Activated CD8-positive, alpha-beta memory T cell treated with anti-CD3 and anti-CD28 coated beads, Interleukin-2, amount 10 ng/mL, durations not matched to agents 7 days and 5 days (primary cell): ENCODE results near the gene MRPL2. TPM values are rescaled to one million over a fixed set of nuclear protein-coding genes. Genes with fewer than 3 reads are reported as not detected.
"Not testable (repeated sequence)": the region's sequence is repeated elsewhere in the genome, so short reads cannot be mapped to it uniquely, and the experiment has no call there.

ENCODE experiments used
- ATAC-seq: fragments of 150-1000 bp; cut with Tn5 transposase; one replicate; pipeline ENCODE4 v1.10.0; 2021; ENCODE audit warnings: moderate library complexity
- CTCF ChIA-PET: fragments of 350-600 bp; sonication (Branson Sonifier 250); formaldehyde crosslinking; loops from one replicate; lab custom pipeline; 2021; ENCODE audit warnings: antibody characterized with exemption; lab: Charles Lee
- DNase-seq: peaks from one replicate; pipeline ENCODE4 v3.0.0-alpha.2; 2020
- H3K27ac Mint-ChIP-seq: one replicate; pipeline ENCODE4 v1.8.0; 2021; ENCODE audit warnings: mild to moderate bottlenecking, mixed read lengths
- H3K27me3 Mint-ChIP-seq: one replicate; pipeline ENCODE4 v1.8.0; 2021; ENCODE audit warnings: mixed read lengths
- H3K36me3 Mint-ChIP-seq: one replicate; pipeline ENCODE4 v1.8.0; 2021; ENCODE audit warnings: mild to moderate bottlenecking, mixed read lengths
- H3K4me1 Mint-ChIP-seq: one replicate; pipeline ENCODE4 v1.8.0; 2021; ENCODE audit warnings: mixed read lengths
- H3K4me3 Mint-ChIP-seq: one replicate; pipeline ENCODE4 v1.8.0; 2021; ENCODE audit warnings: mild to moderate bottlenecking, moderate library complexity, mixed read lengths
- H3K9me3 Mint-ChIP-seq: one replicate; pipeline ENCODE4 v1.8.0; 2022; ENCODE audit warnings: low read depth, mixed read lengths
- total RNA-seq, 2 experiments: library from RNA; stranded (reverse); gene quantifications; one replicate each; pipeline ENCODE4 v1.2.3, GENCODE V29; 2021

Gene MRPL2
- total RNA-seq, 2 experiments from 2014 or later = 64.2 to 71.0 TPM

DNA sequence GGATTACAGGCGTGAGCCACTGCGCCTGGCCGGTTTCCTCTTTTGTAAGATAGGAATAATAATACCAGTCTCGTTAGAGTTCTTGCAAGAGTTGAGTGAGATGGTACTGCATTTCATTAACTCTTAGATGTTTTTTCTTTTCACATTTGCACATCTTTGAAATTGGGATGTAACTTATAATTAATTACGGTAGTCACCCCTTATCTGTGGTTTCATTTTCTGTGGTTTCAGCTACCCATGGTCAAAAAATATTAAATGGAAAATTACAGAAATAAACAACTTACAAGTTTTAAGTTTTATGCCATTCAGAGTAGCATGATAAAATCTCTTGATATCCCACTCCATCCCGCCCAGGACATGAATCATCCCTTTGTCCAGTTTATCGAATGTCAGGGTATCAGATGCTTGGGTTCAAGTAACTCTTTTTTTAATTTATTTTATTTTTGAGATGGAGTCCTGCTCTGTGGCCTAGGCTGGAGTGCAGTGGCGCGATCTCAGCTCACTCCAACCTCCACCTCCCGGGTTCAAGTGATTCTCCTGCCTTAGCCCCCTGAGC, 32.3 kb upstream of the MRPL2 start:
- Mint-ChIP-seq H3K9me3 (no peaks in the 10 kb centered on the region), H3K36me3 (no peaks in the 10 kb centered on the region), H3K4me1 (peaks cover 16% of the 10 kb centered on the region), H3K27ac (no peak overlapping the region), H3K4me3 (no peak overlapping the region), H3K27me3 (no peaks in the 10 kb centered on the region)
- CTCF ChIA-PET = no interaction called here
- ATAC-seq (no peak), DNase-seq (no peak)

DNA sequence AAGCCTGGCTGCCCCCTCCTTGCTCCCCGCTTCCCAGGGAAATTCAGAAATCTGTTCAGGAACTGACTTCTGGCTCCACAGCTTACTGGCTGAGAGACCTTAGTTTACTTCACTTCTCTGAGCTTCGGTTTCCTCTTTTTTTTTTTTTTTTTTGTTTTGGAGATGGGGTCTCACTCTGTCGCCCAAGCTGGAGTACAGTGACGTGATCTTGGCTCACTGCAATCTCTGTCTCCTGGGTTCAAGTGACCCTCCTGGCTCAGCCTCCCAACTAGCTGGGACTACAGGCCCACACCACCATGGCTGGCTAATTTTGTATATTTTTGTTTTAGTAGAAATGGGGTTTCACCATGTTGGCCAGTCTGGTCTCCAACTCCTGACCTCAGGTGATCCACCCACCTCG, 31.8 kb upstream of the MRPL2 start:
- H3K27ac Mint-ChIP-seq = no peak overlapping the region
- CTCF ChIA-PET = no interaction called here
- H3K27me3 Mint-ChIP-seq = peaks cover 1% of the 10 kb centered on the region
- H3K36me3 Mint-ChIP-seq = no peaks in the 10 kb centered on the region
- H3K4me1 Mint-ChIP-seq = peaks cover 19% of the 10 kb centered on the region
- ATAC-seq (no peak), DNase-seq (no peak)
- no peak overlapping the region for H3K4me3 Mint-ChIP-seq
- H3K9me3 Mint-ChIP-seq = no peaks in the 10 kb centered on the region

DNA sequence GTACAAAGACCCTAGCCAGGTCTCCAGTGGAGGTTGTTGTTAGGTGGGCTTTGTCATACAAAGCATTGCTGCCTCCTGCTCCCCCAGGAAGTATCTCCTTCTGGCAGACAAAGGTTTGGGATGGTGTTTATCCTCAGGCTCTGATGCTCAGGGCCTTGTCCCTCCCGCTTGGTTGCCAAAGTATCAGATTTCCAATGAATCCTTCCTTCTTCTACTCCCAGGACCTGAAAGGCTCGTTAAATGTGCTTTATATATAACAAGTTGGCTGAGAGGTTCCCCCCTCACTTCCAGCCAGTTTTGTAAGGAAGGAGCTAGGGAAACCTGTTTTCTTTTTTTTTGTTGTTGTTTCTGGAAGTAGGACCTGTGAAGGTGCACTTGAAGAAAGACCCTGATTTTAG, 31.3 kb upstream of the MRPL2 start:
- no peaks in the 10 kb centered on the region for H3K9me3 Mint-ChIP-seq
- CTCF ChIA-PET = no interaction called here
- no peaks in the 10 kb centered on the region for H3K36me3 Mint-ChIP-seq
- no peak overlapping the region for H3K4me3 Mint-ChIP-seq
- ATAC-seq (no peak), DNase-seq (no peak)
- H3K27me3 Mint-ChIP-seq = peaks cover 3% of the 10 kb centered on the region
- peaks cover 21% of the 10 kb centered on the region for H3K4me1 Mint-ChIP-seq
- H3K27ac Mint-ChIP-seq = no peak overlapping the region

DNA sequence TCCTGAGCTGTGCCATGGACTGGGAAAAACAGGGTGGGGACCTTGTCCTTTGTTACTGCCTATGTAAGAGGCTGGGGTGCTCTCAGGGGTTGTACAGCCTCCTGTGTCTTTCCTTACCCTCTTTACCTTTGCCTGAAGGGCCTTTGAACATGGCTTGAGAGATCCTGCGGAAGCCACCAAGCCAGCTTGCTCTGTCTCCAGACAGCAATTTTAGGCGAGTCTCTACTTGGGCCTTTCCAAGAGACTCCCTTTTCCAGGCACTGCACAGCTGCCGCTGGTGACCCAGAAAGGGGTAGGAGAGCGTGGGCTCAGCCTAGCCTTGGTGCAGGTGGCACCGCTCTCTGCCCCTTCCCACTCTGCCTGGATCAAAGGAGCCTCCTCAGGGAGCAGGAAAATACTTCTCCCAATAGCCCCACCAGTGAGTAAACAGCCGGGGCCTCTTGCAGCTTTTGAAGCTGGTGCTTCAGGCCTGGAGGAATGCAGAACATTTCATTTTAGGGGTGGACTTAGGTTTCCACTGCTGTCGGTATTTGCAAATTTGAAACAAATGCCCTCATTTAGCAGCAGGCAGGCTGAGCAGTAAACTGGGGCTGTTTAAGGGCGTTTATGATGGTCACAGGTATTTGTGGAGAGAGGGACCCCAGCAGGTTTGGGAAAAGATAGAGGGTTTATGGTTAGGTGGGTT, 30.8 kb upstream of the MRPL2 start:
- ATAC-seq = no peak
- H3K36me3 Mint-ChIP-seq = no peaks in the 10 kb centered on the region
- H3K4me3 Mint-ChIP-seq = no peak overlapping the region
- H3K4me1 Mint-ChIP-seq = peaks cover 21% of the 10 kb centered on the region
- CTCF ChIA-PET = no interaction called here
- peaks cover 3% of the 10 kb centered on the region for H3K27me3 Mint-ChIP-seq
- no peaks in the 10 kb centered on the region for H3K9me3 Mint-ChIP-seq
- H3K27ac Mint-ChIP-seq = no peak overlapping the region
- DNase-seq = no peak

DNA sequence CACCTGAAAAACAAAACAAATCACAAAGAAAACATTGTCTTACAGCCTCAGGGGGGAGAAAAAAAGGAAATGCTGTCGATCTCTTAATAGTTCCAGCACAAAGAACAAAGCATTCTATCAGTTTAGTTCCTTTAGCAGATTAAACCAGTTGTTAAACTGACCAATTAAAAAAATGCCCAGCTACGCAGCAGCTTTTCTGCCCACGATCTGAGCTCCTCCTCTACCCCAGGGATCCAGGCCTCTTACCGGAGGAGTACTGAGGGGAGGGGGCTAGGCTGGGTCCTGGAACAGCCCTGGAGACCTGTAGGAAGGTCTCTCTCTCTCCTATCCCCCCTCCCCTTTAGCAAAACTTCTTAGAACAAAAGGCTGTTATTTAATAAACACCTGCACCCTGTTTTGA, 30.2 kb upstream of the MRPL2 start:
- H3K4me1 Mint-ChIP-seq = peaks cover 21% of the 10 kb centered on the region
- H3K27ac Mint-ChIP-seq = no peak overlapping the region
- CTCF ChIA-PET = no interaction called here

DNA sequence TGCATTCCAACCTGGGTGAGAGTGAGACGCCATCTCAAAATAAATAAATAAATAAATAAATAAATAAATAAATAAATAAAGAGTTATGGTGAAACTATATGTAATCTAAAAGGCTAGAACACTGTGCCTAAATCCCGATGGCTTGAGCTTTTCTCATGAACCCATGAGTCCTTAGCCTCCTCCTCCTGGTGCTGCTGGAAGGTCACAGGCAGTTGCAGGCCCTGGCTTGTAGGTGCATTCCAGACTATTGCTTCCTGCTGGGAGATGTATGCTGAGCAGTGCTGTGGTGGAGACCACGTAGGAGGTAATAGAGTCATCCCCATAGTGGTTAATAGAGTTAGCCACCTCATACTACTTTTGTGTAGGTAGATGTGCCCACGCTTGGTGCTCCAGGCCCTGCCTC, 29.4 kb upstream of the MRPL2 start:
- DNase-seq = no peak
- no peak overlapping the region for H3K4me3 Mint-ChIP-seq
- H3K36me3 Mint-ChIP-seq = no peaks in the 10 kb centered on the region
- no peak overlapping the region for H3K27ac Mint-ChIP-seq
- CTCF ChIA-PET = no interaction called here
- H3K4me1 Mint-ChIP-seq = peaks cover 16% of the 10 kb centered on the region
- no peaks in the 10 kb centered on the region for H3K9me3 Mint-ChIP-seq
- no peak for ATAC-seq
- peaks cover 10% of the 10 kb centered on the region for H3K27me3 Mint-ChIP-seq

More for the DNA sequence above, 30.2 kb upstream of the MRPL2 start:
- ATAC-seq (no peak), DNase-seq (no peak)
- no peaks in the 10 kb centered on the region for H3K9me3 Mint-ChIP-seq
- H3K27me3 Mint-ChIP-seq = peaks cover 6% of the 10 kb centered on the region
- no peaks in the 10 kb centered on the region for H3K36me3 Mint-ChIP-seq
- no peak overlapping the region for H3K4me3 Mint-ChIP-seq

DNA sequence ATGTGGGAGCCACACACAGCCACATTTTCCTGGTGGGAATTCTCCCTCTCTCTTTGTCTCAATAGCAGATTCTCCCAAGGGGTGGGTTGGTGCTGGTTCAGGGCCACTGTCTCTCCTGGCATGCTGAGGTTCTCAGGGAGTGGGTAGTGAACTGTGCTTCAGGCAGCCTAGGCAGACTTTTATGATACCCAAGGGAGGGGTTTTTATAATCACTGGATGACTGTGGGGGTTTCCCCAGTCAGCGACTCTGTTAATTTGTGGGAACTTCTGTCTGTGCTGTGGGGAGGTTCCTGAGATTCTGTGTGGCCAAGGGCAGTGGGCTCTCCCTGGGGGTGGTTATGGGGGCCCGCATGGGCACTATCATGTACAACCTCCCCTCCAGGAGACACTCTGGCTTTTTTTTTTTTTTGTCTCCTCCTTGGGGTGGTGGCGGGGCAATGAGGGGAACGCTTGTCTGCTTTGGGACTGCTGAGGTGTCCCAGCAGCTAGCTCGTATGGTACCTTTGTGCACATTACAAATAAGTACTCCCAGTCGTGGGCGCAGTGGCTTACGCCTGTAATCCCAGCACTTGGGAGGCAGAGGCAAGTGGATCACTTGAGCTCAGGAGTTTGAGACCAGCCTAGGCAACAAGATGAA, 26.9 kb upstream of the MRPL2 start:
- Mint-ChIP-seq H3K4me1 (peaks cover 5% of the 10 kb centered on the region), H3K4me3 (no peak overlapping the region), H3K9me3 (no peaks in the 10 kb centered on the region), H3K27me3 (peaks cover 18% of the 10 kb centered on the region), H3K27ac (no peak overlapping the region), H3K36me3 (no peaks in the 10 kb centered on the region)
- DNase-seq = no peak
- CTCF ChIA-PET = no interaction called here
- ATAC-seq = peak; percentile 58

DNA sequence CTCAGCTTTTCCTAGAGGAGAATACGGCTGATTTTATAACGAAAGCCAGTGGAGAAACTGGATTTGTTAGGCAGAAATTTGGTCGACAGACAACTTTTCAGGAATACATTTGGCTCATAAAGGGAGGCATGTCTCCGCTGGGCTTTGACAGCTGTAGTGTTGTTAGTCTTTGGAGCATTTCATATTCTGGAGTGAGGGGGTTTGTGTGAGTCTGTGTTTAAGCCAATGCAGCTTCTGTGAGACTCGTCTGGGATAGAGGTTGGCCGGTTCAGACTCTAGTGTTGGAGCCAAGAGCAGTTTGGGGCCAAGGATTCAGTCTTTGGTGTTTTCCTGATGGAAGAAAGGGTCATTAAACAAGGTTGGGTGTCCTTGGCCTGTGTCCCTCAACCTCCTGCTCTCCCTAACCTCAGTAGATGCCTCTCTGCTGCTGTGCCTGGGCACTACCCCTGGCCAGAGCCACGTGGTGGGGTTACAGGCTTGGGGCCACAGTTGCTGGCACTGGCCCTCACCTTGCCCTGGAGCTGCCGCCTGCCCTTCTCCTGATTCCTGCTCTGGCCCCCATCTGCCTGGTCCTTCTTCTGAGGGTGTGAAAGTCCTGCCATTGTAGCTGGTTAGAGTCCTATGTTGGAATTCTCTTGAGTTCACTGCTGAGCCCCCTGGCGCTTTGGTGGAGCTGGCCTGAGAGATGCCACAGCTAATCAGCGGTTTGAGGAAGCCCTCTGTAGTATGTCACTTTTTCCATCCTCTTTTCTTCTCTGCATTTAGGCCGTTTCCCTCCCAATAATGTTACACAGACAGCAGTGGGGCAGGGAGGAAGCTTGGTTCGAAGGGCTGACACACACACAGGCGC, 23.8 kb upstream of the MRPL2 start:
- Mint-ChIP-seq H3K4me1 (peaks cover 5% of the 10 kb centered on the region), H3K27ac (no peak overlapping the region), H3K4me3 (no peak overlapping the region), H3K9me3 (no peaks in the 10 kb centered on the region), H3K27me3 (peaks cover 31% of the 10 kb centered on the region), H3K36me3 (no peaks in the 10 kb centered on the region)
- DNase-seq (no peak), ATAC-seq (no peak)
- CTCF ChIA-PET = interaction anchor here (1.0 kb wide), 1 partner anchor 10 kb away, joined by 3 read pairs; no protein-coding TSS in a partner anchor

DNA sequence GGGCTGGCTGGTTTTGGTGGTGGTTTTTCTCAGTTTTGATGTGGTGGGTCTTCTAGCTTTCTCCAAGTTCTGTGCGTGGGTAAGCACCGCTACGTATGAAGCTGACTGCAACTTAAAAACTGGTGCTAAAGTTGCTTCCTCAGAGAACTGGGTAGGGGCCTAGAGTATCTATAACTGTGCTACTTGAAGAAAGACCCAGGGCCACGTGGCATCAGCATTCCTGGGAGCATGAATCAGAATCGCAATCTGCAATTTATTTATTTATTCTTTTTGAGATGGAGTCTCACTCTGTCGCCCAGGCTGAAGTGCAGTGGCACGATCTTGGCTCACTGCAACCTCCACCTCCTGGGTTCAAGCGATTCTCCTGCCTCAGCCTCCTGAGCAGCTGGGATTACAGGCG, 22.7 kb upstream of the MRPL2 start:
- CTCF ChIA-PET = interaction anchor here (1.6 kb wide), 1 partner anchor 62 kb away, joined by 5 read pairs; no protein-coding TSS in a partner anchor
- not testable (repeated sequence) for H3K4me1 Mint-ChIP-seq

DNA sequence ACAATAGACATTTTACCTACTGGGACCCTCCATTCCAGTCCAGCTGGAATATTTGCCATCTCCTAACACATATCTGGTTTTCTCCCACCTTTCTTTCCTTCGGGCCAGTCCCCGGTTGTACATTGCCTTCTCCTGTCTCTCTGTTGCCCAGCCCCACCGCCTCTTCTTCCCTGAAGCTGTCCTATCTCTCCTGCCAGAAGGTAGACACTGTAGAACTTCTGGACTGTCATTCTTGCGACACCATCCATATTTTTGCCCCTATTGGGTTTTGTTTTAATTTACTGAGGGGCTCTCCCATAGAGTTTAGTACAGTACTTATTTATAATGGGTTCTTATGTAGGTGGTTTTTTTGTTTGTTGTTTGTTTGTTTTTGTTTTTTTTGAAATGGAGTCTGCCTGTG, 21.8 kb upstream of the MRPL2 start:
- Mint-ChIP-seq H3K4me3 (no peak overlapping the region), H3K9me3 (no peaks in the 10 kb centered on the region), H3K27ac (no peak overlapping the region), H3K4me1 (peaks cover 4% of the 10 kb centered on the region), H3K27me3 (peaks cover 47% of the 10 kb centered on the region), H3K36me3 (no peaks in the 10 kb centered on the region)
- no peak for ATAC-seq
- DNase-seq = no peak
- CTCF ChIA-PET = interaction anchor here (1.6 kb wide), 1 partner anchor 63 kb away, joined by 5 read pairs; no protein-coding TSS in a partner anchor

More for the DNA sequence above, 22.7 kb upstream of the MRPL2 start:
- H3K27ac Mint-ChIP-seq, H3K4me3 Mint-ChIP-seq, DNase-seq, ATAC-seq, H3K9me3 Mint-ChIP-seq, H3K36me3 Mint-ChIP-seq: not testable (repeated sequence)
- H3K27me3 Mint-ChIP-seq = peaks cover 42% of the 10 kb centered on the region

DNA sequence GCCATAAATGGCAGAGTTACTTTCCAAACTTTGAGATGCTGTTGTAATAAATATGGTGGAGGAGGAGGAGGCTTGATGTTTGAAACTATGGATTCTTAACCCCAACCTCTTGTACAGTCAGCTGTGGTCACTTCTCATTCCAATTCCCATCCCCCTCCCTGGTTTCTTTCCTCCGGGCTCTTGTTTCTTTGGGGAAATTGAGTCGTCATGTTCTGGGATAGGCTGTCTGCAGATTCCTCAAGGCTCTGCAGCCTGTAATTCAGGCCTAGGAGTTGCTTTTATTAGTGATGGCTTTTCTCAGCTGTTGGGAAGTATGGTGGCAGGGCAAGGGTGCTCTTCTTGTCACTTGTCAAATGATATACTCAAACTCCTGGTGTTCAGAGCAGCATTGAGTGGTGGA, 19.5 kb upstream of the MRPL2 start:
- ATAC-seq (no peak), DNase-seq (no peak)
- H3K36me3 Mint-ChIP-seq = no peaks in the 10 kb centered on the region
- H3K27me3 Mint-ChIP-seq = peaks cover 44% of the 10 kb centered on the region
- H3K9me3 Mint-ChIP-seq = no peaks in the 10 kb centered on the region
- no peak overlapping the region for H3K27ac Mint-ChIP-seq
- H3K4me1 Mint-ChIP-seq = peaks cover 2% of the 10 kb centered on the region
- no peak overlapping the region for H3K4me3 Mint-ChIP-seq
- CTCF ChIA-PET = interaction anchor here (0.9 to 1.0 kb wide), 2 partner anchors 8 to 228 kb away, joined by 3 read pairs; no protein-coding TSS in a partner anchor

DNA sequence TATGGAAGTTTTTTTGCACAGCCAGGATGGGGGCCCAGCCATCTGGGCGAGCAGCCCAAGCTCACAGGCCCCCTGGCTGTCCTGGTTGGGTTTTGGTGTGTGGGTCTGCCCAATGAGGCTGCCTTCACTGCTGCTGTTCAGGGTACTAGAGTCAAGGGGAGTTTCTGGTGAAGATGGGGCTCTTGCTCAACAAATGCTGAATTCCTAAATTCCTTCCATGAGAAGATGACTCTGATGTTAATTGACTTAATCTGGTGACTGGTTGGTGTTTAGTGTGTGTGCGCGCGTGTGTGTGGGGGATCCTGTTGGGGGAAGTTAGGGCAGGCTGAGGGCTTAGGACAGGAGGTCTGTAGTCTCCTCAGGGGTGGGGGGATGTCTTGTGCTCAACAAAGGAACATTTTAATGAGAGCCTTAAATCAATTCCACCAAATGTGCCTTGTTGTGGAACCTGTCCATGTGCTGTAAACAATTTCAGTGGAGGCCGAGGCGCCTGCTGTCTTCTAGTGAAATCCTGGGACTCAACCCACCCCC, 18.8 kb upstream of the MRPL2 start:
- Mint-ChIP-seq H3K9me3 (no peaks in the 10 kb centered on the region), H3K27ac (no peak overlapping the region), H3K4me3 (no peak overlapping the region), H3K27me3 (peaks cover 38% of the 10 kb centered on the region), H3K4me1 (peaks cover 2% of the 10 kb centered on the region), H3K36me3 (no peaks in the 10 kb centered on the region)
- CTCF ChIA-PET = interaction anchor here (1.0 kb wide), 1 partner anchor 8 kb away, joined by 3 read pairs; no protein-coding TSS in a partner anchor
- no peak for ATAC-seq
- DNase-seq = no peak

DNA sequence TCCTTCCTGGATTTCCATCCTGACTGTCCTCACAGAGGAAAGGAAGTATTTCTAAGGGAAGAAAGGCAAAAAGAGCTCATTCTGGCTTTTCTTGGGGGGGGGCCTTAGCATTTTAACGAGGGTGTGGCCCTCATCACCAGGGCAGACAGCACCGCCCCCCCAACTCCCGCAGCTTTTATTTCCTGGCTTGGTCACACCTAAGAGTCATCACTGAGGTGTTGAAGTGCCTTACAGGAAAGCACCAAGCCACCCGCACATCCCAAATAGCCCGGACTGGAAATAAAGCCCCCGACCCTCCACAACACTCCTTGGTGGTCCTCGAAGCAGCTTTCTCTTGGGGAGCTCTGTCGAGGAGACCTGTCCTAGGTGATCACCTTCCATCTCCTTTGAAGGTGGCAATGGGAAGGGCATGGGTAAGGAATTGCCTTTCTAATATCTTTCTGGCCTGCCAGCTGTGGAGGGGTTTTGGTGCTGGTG, 18.1 kb upstream of the MRPL2 start:
- CTCF ChIA-PET = no interaction called here
- peaks cover 38% of the 10 kb centered on the region for H3K27me3 Mint-ChIP-seq
- peaks cover 2% of the 10 kb centered on the region for H3K4me1 Mint-ChIP-seq
- H3K27ac Mint-ChIP-seq = no peak overlapping the region
- no peaks in the 10 kb centered on the region for H3K9me3 Mint-ChIP-seq
- H3K36me3 Mint-ChIP-seq = no peaks in the 10 kb centered on the region
- H3K4me3 Mint-ChIP-seq = no peak overlapping the region
- DNase-seq (no peak), ATAC-seq (no peak)
